GM10847 (cell line): ENCODE data around the gene IMPACT.
A peak's percentile ranks its signal among the peaks of the same experiment; 100 is the strongest.

Experiments
- POLR2A ChIP-seq: IDR thresholded peaks from 2 replicates; pipeline ENCODE4 v1.6.1; 2011; ENCODE audit not compliant: insufficient read length; ENCODE audit errors: extremely low read depth

IMPACT gene, protein sequence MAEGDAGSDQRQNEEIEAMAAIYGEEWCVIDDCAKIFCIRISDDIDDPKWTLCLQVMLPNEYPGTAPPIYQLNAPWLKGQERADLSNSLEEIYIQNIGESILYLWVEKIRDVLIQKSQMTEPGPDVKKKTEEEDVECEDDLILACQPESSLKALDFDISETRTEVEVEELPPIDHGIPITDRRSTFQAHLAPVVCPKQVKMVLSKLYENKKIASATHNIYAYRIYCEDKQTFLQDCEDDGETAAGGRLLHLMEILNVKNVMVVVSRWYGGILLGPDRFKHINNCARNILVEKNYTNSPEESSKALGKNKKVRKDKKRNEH

DNA sequence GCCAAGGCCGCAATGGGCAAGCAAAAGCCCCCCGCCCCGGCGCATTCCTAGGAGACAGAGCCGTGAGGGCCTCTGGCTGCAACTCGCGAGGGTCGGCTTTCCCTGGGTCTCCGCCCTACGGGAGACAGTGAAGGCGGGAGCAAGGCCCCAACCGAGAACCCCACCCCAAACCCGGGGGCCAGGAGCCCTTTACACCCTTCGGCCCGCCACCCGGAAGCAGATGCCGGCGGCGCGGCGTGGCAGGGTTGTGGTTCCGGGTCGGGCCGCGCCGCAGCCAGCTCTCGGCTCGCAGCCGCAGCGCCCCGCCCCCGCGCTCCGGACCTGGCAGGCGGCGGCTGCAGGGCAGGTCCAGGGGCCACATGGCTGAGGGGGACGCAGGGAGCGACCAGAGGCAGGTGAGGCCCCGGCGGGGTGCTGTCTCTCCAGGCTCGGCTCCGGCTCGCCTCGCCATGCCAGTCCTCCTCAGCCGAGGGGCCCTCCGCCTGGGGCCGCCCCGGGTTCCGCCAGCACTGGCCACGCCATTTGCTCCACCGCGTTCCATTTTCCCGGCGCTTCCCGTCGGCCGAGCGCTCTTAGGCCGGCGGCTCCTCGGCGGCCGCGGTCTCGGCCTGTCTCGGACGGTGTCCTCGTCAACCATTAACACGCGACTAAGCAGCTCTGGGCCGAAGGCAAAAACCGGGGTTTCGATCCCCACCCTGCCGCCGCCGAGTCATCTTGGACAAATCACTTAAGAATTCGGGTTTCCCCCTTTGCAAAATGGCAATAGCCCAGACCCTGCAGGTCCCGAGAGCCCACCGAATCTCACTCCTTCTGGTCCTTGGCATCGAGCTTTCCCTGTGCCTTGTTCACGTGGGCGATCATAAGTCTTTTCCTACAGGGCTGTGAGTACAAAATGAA, at the start of gene IMPACT:
Gene IMPACT, plus strand, starts transcription at position 273 of the 897 bp plus-strand sequence. Its CDS starts 87 bp downstream, at position 360.
- peak; percentile 50 for TF ChIP-seq POLR2A

- TF ChIP-seq POLR2A, result no peak
These were observed 47.9 kb upstream of the IMPACT start for GRCh38 chr18:24378598-24378997.

GRCh38 chr18:24380163-24380747, 46.2 kb upstream of the IMPACT start:
- TF ChIP-seq POLR2A, result no peak

DNA sequence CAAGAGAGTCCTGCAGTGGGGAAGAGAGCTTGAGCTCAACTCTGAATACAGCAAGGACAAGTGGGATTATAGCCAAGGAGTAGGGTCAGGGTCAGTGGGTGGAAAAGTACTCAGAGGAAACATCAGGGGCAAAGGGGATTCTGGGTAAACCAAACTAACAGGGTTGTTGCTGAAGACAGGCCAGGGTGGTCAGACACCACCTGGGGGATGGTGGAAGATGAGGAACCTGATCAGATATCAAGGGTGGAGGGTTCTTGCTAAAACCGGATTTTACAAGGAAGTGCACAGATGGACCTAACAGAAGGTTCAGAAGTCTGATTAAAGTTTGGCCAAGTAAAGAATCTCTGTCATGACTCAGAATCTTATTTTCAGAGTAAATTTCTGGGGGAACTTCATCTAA, 45.3 kb upstream of the IMPACT start:
- no peak for TF ChIP-seq POLR2A

- no peak for TF ChIP-seq POLR2A
These were observed 39.8 kb upstream of the IMPACT start for GRCh38 chr18:24386681-24387080.

DNA sequence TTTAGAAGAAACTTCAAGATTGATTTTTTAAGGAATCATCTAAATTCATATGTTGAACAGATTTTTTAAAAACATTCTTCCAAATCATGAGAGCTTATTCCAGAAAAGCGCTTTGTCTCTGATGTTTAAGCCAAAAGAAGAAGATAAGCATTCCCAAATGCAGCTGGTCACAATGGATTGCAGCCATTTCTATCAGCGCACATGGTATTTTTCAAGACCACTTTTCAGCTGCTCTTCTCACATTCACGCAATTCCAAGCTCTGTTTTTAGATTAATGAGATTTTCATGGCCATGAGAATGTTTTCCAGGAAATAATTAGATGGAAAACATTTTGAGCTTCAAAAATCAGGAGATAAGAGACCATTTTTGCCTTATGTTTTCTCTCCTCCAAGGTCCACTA, 37.5 kb upstream of the IMPACT start:
- no peak for TF ChIP-seq POLR2A

- TF ChIP-seq POLR2A, result no peak
These were observed 31.2 kb upstream of the IMPACT start for GRCh38 chr18:24395049-24395795.

DNA sequence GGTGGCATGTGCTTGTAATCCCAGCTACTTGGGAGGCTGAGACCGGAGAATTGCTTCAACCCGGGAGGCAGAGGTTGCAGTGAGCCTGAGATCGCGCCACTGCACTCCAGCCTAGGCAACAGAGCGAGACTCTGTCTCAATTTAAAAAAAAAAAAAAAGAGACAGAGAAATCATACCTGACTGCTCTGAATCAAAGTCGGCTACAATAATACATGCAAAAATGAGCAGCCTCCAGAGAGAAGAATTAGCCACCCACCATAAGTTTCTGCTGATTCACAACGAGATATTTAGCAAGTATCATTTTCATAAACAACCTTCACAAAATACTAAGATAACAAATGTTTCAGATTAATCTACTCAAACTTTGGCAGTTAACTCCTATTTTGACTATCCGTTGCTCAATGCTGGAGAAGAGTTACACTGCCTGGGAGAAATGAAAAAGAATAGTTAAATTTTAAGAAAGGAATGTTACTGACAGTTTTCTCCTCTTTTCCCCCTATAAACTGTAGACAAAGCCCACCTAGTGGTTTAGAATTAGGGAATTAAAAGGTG, 30.3 kb upstream of the IMPACT start:
- no peak for TF ChIP-seq POLR2A

- no peak for TF ChIP-seq POLR2A
These were observed 29.3 kb upstream of the IMPACT start for GRCh38 chr18:24397131-24397693.

- no peak for TF ChIP-seq POLR2A
These were observed 28.6 kb upstream of the IMPACT start, which contains the start of gene OSBPL1A for GRCh38 chr18:24397694-24398368. TSS of gene OSBPL1A (minus strand) at chr18:24397824. CDS start at chr18:24377533, 20,291 bp downstream.

- TF ChIP-seq POLR2A, result no peak
These were observed 27.9 kb upstream of the IMPACT start for GRCh38 chr18:24398540-24398939.

- TF ChIP-seq POLR2A, result no peak
These were observed 25.9 kb upstream of the IMPACT start for GRCh38 chr18:24400587-24400986.

GRCh38 chr18:24402209-24402785, 24.2 kb upstream of the IMPACT start:
- TF ChIP-seq POLR2A, result no peak

GRCh38 chr18:24403076-24403475, 23.4 kb upstream of the IMPACT start:
- TF ChIP-seq POLR2A, result no peak

- no peak for TF ChIP-seq POLR2A
These were observed 21.9 kb upstream of the IMPACT start for GRCh38 chr18:24404591-24404990.
